GM20431 (cell line): ENCODE data around the gene DTNBP1.

Source experiments
- in situ Hi-C: fragments of 300-500 bp; cut with MseI, MboI; formaldehyde crosslinking; loops from one replicate; pipeline ENCODE4 v1.15.0; 2020; ENCODE audit warnings: low sequenced_read_pairs; ENCODE audit not compliant: unreplicated experiment

DTNBP1 gene, protein sequence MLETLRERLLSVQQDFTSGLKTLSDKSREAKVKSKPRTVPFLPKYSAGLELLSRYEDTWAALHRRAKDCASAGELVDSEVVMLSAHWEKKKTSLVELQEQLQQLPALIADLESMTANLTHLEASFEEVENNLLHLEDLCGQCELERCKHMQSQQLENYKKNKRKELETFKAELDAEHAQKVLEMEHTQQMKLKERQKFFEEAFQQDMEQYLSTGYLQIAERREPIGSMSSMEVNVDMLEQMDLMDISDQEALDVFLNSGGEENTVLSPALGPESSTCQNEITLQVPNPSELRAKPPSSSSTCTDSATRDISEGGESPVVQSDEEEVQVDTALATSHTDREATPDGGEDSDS

DNA sequence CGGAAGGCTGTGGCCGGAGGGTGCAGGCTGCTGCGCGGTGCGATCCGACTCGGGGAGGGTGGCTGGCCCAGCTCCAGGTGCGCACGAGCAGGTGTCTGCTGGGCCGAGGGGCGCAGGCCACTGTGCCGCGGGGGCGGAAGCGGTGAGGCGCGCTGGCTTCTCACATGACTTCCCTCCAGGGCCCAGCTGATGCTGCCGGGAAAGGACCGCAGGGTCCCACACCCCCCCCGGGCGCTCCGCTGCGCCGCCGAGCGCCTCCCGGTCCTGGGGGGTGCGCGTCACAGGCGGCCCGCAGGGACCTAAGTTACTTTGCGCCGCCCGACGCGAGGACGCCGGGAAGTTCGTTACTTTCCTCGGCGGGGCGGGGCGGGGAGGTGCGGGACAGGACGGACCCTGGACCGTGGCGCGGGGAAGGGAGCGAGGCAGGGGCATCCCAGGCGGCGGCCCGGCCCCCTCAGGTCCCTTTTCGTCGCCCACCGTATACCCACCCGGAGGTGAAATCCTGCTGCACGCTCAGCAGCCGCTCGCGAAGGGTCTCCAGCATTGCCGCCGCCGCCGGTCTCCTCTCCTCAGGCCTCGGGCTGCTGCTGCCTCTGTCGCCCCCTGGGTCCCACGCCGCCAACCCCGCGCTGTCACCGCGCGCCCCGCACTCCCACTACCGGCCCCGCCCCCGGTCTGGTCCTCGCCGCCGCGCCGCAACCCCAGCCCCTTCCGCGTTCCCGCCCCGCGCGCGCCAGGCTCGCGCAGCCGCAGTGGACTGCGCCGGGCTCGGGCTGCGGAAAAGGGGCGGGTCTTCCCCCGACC is at the start of gene DTNBP1:
DTNBP1 (minus strand) TSS at position 703 of the 804 bp plus-strand sequence; CDS start at position 544, 159 bp downstream.
- in situ Hi-C loops: no loop called here

DNA sequence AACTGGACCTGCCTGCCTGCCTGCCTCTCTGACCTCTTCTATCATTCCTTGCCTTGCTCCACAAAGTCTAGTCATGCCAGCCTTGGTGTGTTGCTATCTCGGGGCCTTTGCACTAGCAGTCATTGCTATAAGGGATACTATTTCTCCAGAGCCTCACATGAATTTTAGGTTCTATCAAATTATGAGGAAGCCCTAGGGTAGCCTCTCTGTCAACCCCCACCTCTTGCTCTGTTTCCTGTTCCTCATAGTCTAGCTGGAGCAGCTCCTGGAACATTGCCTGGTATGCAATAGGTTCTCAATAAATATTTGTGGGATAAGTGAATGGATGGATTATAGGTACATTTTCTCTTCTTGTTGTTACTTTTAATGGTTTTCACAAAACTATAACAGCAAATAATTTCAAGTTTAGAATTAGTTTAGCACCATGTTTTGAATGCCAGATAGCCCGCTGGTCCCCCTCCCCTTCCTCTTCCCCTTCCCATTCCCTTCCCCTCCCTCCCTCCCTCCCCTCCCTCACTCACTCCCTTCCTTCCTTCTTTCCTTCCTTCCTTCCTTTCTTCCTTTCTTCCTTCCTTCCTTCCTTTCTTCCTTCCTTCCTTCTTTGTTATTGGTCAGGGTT is 46.9 kb upstream of the DTNBP1 start:
- in situ Hi-C loops: no loop called here

DNA sequence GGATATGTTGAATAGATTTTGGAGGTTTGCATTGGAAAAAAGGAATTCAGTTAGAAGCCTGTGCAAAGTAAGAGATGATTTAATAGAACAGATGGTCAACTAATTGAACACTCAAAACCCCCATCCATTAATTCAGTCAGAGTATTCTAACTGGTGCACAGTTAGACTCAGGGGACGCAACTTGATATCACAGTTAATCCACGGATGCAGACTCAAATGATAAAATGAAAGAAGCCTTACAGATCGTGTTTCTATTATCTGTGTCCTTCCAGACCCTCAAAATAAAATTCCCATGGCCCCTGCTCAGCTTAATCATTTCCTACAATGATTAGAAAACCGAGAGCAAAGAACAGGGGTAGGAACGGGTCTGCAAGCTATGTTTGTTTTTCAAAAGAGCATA is 45.4 kb upstream of the DTNBP1 start:
- in situ Hi-C loops: no loop called here

GRCh38 chr6:15705981-15706380 is 43.2 kb upstream of the DTNBP1 start:
- in situ Hi-C loops: no loop called here

DNA sequence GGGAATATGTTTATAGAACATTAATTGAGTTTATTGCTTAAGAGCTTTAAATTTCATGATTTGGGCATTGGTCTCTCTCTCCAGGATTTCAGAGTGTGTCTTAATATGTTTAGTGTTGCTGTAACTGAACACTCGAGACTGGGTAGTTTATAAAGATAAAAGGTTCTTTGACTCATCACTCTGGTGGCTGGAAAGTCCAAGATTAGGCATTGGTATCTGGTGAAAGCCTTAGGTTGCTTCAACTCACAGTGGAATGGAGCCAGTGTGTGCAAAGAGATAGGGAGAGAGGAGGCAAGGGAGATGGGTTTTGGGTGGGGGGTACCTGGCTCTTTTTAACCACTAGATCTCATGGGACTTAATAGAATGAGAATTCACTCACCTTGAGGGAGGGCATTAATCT is 35.6 kb upstream of the DTNBP1 start:
- in situ Hi-C loops: loop anchor here (10.0 kb wide), 1 partner anchor 486 kb away; no protein-coding TSS in a partner anchor

GRCh38 chr6:15697895-15698294 is 35.1 kb upstream of the DTNBP1 start:
- in situ Hi-C loops: loop anchor here (10.0 kb wide), 1 partner anchor 487 kb away; no protein-coding TSS in a partner anchor

- in situ Hi-C loops: loop anchor here (10.0 kb wide), 1 partner anchor 493 kb away; no protein-coding TSS in a partner anchor
Measured at GRCh38 chr6:15691250-15691869, 28.5 kb upstream of the DTNBP1 start.

DNA sequence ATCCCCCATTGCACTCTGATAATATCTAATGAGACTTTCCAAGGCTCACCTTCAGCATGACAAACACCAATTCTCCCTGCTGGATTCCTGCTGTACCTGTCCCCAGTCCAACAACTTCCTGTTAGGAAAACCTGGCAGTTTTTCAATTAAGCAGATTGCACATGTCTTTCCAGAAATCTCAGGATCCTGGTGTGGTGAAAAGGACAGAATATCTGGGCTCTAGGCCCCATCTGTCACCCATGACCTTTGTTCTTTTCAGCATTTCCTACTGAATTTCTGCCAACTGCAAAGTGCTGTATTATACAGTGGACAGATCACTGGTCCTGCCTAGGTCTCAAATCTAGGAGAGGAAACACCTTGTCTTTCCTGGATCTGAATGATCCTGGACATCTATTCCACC is 27.7 kb upstream of the DTNBP1 start:
- in situ Hi-C loops: loop anchor here (10.0 kb wide), 1 partner anchor 494 kb away; no protein-coding TSS in a partner anchor

DNA sequence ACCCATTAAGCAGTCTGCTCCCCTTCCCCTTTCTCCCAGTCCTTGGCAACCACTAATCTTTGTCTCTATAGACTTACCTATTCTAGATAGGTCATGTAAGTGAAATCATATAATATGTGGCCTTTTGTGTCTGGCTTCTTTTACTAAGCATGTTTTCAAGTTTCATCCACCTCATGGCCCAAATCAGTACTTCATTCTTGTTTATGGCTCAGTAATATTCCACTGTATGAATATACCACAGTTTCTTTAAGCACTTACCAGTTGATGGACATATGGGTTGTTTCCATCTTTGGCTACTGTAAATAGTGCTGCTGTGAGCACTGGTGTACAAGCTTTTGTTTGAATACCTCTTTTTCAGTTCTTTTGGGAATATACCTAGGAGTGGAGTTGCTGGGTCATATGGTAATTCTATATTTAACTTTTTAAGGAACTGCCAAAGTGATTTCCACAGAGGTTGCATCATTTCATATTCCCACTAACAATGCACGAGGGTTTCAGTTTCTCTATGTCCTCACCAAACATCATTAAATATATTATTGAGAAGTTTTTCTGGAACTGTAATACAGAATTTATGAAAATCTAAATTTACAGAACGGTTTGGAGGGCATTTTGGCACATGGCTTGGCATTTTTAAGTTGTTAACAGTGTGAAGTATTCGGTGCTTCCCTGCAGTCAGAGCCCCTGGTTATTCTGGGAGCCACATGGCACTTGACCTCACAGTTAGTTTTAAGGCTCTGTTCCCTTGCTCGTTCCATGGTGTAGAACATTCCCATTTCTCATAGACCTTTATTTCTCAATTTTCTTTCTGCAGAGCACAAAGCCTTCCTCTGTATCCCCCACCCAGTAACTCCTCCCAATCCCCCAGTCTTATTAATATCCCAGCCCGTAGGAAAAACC is 27.0 kb upstream of the DTNBP1 start:
- in situ Hi-C loops: loop anchor here (10.0 kb wide), 1 partner anchor 495 kb away; no protein-coding TSS in a partner anchor

GRCh38 chr6:15685619-15686018 is 22.8 kb upstream of the DTNBP1 start:
- in situ Hi-C loops: no loop called here

DNA sequence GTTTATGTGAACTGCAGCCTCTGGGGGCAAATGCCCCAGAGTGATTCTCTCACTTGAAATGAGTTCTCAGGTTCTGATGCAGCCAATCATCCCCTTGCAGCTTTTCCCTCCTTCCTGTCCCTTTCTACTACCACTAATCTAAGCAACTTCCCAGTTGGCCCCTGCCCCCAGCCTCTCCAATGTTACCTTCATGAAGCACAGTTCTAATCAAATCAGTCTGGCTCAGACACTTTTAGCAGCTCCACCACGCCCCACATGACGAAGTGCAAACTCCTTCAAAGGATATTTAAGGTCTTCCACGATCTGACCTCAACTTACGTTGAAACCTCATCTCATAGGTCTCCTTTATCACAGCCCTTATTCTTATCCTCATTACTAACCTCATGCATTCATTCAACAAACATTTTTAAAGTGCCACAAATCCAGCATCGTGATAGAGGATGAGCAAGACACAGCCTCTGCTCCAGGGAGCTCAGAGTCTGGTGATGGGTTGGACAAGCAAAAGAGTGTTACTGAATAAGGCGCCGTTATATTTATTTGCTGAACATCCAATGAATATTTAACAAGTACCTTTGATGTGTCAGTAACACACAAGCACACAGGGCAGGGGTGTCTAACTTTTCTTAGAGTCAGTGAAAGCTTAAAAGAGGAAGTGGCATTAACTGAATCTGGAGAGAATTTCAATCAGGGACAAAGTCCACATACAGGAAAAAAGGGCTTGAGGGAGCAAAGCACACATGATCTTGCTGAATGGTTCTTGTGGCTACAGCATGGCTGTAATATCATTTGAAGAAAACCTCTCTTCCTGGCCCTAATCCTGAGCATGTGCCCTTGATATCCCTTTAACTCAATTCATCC is 20.4 kb upstream of the DTNBP1 start:
- in situ Hi-C loops: no loop called here

DNA sequence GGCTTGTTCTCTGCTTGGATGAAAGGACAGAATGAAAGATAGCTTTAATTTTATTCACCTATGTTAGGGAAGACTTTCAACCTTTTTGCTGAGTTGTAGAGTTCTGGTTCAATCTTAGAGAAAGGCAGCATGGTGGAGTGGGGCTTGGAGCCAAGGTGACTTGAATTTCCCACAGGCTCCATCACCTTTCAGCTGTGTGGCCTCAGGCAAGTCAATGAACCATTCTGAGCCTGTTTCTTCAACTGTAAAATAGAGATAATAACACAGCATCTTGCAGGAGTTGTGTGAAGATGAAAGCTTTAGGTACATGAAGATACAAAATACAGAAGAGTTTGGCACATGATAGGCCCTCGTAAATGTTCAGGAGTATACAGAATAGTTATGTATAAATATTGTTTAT is 19.1 kb upstream of the DTNBP1 start:
- in situ Hi-C loops: no loop called here

DNA sequence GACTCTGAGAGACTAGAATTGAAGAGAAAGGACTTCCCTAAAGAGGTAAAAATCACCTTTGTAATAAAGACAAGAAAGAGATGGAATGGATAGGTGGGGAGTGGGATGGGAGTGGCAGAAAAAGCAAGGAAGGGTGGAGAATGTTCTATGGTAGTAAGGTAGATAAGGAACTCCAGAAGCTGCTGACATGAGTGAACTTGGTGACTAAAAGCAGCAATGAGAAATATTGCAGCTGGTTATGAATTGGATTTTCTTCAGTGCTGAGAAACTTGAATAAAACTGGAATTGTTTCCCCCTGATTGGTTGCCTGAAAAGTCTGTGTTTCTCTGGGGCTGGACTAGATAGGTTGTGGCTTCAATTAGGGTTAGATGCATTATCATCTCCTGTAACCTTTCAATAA is 15.7 kb upstream of the DTNBP1 start:
- in situ Hi-C loops: no loop called here

DNA sequence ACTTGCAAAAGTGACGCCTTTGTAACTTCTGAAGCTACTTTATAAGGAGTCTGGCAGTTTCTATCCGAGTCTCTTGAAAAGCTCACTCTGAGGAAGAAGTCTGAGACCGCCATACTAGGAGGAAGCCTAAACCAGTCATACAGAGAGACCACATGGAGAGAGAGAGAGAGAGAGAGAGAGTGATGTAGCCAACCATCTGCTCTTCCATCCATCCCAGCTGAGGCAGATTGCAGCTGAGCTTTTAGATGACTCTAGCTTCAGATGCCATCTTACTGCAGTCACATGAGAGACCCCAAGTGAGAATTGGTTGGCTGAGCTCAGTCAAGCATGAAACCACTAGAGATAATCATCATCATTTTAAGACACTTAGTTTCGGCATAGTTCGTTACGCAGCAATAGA is 15.0 kb upstream of the DTNBP1 start:
- in situ Hi-C loops: no loop called here

DNA sequence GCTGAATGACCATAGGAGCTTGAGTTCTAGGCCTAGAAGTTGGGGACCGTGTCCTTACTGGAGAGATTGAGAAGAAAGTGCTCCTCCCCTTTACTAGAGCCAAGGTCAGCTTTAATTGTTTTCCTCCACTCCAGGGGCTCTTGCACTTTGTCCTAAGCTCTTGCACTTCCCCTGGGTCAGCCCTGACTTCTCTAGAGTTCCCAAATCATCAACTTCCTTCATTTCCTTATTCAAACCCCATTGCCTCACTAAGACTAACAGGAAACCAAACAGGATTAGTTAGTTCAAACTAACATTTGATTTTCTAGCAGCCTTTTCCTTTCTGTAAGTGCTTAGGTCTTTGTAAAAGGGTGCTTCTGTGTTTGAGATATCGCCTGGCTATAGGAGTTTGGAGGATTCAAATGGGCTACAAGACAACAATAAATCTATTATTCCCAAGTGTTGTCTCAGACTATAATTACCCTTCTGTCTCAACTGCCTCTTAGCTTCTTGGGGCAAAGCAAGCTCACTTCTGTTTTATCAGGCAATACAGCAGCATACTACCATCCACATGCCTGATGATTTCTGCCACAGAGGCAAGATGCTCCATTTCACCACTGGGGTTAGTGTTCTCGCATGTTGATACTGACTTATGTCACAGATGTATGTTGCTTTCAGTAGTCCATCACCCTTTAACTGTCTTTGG is 12.8 kb upstream of the DTNBP1 start:
- in situ Hi-C loops: no loop called here

DNA sequence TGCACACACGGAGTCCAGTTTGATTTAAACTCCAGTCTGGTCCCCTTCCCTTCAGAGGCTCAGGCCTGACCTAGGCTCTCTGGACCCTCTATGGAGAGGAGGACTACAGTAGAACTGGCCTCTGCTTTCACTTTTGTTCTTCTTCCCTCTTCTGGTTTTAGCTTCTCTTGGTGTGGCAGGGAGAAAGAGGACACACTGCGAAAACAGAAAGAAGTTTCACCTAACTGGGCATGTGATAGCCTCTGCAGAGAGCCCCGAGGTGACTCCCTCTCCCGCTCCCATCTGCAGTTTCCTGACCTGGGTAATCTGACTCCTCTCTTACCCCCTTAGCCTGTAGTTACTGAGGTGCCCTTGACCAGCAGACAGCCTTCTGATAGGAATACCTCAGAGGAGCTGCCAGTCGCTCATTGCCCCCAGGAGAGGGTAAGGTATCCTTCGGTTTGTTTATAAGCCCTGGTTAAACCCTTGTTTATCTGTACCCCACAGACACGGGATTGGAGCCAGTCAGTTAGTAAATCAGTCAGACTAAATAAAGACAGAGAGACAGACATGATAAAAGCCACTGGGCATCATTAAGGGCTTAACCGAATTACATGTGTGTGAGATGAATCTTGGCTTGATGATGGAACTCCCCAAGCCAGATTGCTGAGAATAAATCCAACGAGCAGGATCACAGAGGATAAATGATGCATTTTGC is 12.0 kb upstream of the DTNBP1 start:
- in situ Hi-C loops: no loop called here

GRCh38 chr6:15673666-15674065 is 10.8 kb upstream of the DTNBP1 start:
- in situ Hi-C loops: no loop called here
